Measurements from ENCODE around the gene TYW1.
"Not testable (repeated sequence)": the region's sequence is repeated elsewhere in the genome, so short reads cannot be mapped to it uniquely, and the experiment has no call there.

- not testable (repeated sequence) for TF ChIP-seq POLR2A, CTCF (IDR thresholded peaks at IDR 0.05)
These were observed 109.6 kb downstream of the TYW1 start for GRCh38 chr7:67106255-67106654.
